ENCODE data around the gene CDH1. TPM values are rescaled to one million over a fixed set of nuclear protein-coding genes. Genes with fewer than 3 reads are reported as not detected.
"Not testable (repeated sequence)": the region's sequence is repeated elsewhere in the genome, so short reads cannot be mapped to it uniquely, and the experiment has no call there.

CDH1 gene
- 100 to 1,000 TPM in 3 of 4 donors, 1 to 10 TPM in 1; 3.2 to 113 (median 101) TPM for polyA plus RNA-seq (ENCODE audit: insufficient read length in 4 of 4)

- DNase-seq (ENCODE audit: low read depth in 4 of 4, low spot score in 3 of 4) = no peak
Measured at GRCh38 chr16:68737046-68737729, at the start of gene CDH1. Gene CDH1 (plus strand): TSS chr16:68737292. CDS start chr16:68737416, 124 bp downstream.

GRCh38 chr16:68689921-68690320 is 47.2 kb upstream of the CDH1 start:
- DNase-seq (ENCODE audit: low read depth in 4 of 4, low spot score in 3 of 4) = no peak

- DNase-seq (ENCODE audit: low read depth in 4 of 4, low spot score in 3 of 4) = no peak
Measured at GRCh38 chr16:68695575-68695974, 41.5 kb upstream of the CDH1 start.

- no peak for DNase-seq (ENCODE audit: low read depth in 4 of 4, low spot score in 3 of 4)
Measured at GRCh38 chr16:68696514-68696913, 40.6 kb upstream of the CDH1 start.

GRCh38 chr16:68698091-68698490 is 39.0 kb upstream of the CDH1 start:
- DNase-seq (ENCODE audit: low read depth in 4 of 4, low spot score in 3 of 4) = no peak

GRCh38 chr16:68700120-68700519 is 37.0 kb upstream of the CDH1 start:
- DNase-seq (ENCODE audit: low read depth in 4 of 4, low spot score in 3 of 4) = no peak

- no peak for DNase-seq (ENCODE audit: low read depth in 4 of 4, low spot score in 3 of 4)
Measured at GRCh38 chr16:68700831-68701230, 36.3 kb upstream of the CDH1 start.

- peak in 3 of 4 donors; percentile 38 to 63 (median 59) for DNase-seq (ENCODE audit: low read depth in 4 of 4, low spot score in 3 of 4)
Measured at GRCh38 chr16:68704232-68704867, 32.7 kb upstream of the CDH1 start.

- no peak for DNase-seq (ENCODE audit: low read depth in 4 of 4, low spot score in 3 of 4)
Measured at GRCh38 chr16:68707340-68708152, 29.5 kb upstream of the CDH1 start.

- DNase-seq (ENCODE audit: low read depth in 4 of 4, low spot score in 3 of 4) = no peak
Measured at GRCh38 chr16:68710211-68710610, 26.9 kb upstream of the CDH1 start.

GRCh38 chr16:68711421-68712139 is 25.5 kb upstream of the CDH1 start:
- DNase-seq (ENCODE audit: low read depth in 4 of 4, low spot score in 3 of 4) = no peak

- DNase-seq (ENCODE audit: low read depth in 4 of 4, low spot score in 3 of 4) = no peak
Measured at GRCh38 chr16:68713361-68713760, 23.7 kb upstream of the CDH1 start.

- DNase-seq (ENCODE audit: low read depth in 4 of 4, low spot score in 3 of 4) = no peak
Measured at GRCh38 chr16:68715471-68715870, 21.6 kb upstream of the CDH1 start.

- not testable (repeated sequence) for DNase-seq (ENCODE audit: low read depth in 4 of 4, low spot score in 3 of 4)
Measured at GRCh38 chr16:68716516-68716915, 20.6 kb upstream of the CDH1 start.

- no peak for DNase-seq (ENCODE audit: low read depth in 4 of 4, low spot score in 3 of 4)
Measured at GRCh38 chr16:68717684-68718083, 19.4 kb upstream of the CDH1 start.

GRCh38 chr16:68718590-68718989 is 18.5 kb upstream of the CDH1 start:
- no peak for DNase-seq (ENCODE audit: low read depth in 4 of 4, low spot score in 3 of 4)

- no peak for DNase-seq (ENCODE audit: low read depth in 4 of 4, low spot score in 3 of 4)
Measured at GRCh38 chr16:68719993-68720489, 17.1 kb upstream of the CDH1 start.

GRCh38 chr16:68722119-68723024 is 14.7 kb upstream of the CDH1 start:
- DNase-seq (ENCODE audit: low read depth in 4 of 4, low spot score in 3 of 4) = no peak

- no peak for DNase-seq (ENCODE audit: low read depth in 4 of 4, low spot score in 3 of 4)
Measured at GRCh38 chr16:68724797-68725196, 12.3 kb upstream of the CDH1 start.

GRCh38 chr16:68728523-68728922 is 8.6 kb upstream of the CDH1 start:
- no peak for DNase-seq (ENCODE audit: low read depth in 4 of 4, low spot score in 3 of 4)
